GM08714 (cell line): Measurements from ENCODE around the gene RBPJL.
A peak's percentile ranks its signal among the peaks of the same experiment; 100 is the strongest.
"Not testable (repeated sequence)": the region's sequence is repeated elsewhere in the genome, so short reads cannot be mapped to it uniquely, and the experiment has no call there.

Source experiments
- H3K4me3 ChIP-seq: fragments of 200-500 bp; sonication (Bioruptor generic); 2 replicates; pipeline ENCODE4 v1.5.1; 2014; ENCODE audit warnings: mild to moderate bottlenecking, low read length, inconsistent platforms
- ZNF274 ChIP-seq: IDR thresholded peaks from 2 replicates; pipeline ENCODE4 v1.6.1; 2012; ENCODE audit warnings: mild to moderate bottlenecking, low read depth, low read length

The RBPJL gene

GRCh38 chr20:45347936-45348778, 41.5 kb downstream of the RBPJL start, which contains the start of gene SDC4:
Gene SDC4, minus strand, starts transcription at chr20:45348424. Its CDS starts 40 bp downstream, at chr20:45348384.
- no peak for TF ChIP-seq ZNF274
- H3K4me3 ChIP-seq = peak within 1 kb of the TSS; percentile 51; the same call in 1 of the 2 replicates

- TF ChIP-seq ZNF274 = no peak
- H3K4me3 ChIP-seq = no peak overlapping the region
Observed at GRCh38 chr20:45350217-45350616, 43.6 kb downstream of the RBPJL start.

DNA sequence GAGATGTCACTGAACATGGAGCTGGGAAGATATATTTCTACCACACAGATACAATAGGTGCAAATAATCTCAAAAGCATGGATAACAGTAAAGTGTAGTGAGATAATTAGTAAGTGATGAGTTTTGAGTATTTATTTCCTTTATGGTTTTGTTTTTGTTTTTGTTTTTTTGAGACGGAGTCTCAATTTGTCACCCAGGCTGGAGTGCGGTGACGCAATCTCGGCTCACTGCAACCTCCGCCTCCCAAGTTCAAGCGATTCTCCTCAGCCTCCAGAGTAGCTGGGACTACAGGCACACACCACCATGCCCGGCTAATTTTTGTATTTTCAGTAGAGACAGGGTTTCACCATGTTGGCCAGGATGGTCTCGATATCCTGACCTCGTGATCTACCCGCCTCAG, 44.2 kb downstream of the RBPJL start:
- not testable (repeated sequence) for H3K4me3 ChIP-seq

GRCh38 chr20:45352729-45353128, 46.1 kb downstream of the RBPJL start:
- no peak overlapping the region for H3K4me3 ChIP-seq
- no peak for TF ChIP-seq ZNF274

DNA sequence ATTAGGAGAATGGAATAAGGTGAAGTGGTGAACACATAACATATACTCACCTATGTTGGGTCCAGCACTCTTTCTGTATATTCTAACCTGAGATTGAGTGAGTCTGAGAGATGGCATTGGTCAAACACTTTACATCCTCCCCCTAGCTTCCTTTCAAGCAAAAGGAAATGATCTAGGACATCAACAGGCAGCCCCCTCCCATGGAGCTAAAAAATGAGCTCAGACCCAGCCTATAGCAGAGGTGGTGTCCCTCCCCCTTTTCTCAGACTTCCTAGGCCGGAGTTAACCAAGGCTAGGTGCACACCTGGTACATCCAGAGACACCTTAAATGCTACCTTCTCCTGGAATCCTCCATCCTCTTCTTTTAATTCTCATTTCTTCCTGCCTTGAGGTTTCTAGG, 47.1 kb downstream of the RBPJL start:
- no peak for TF ChIP-seq ZNF274
- no peak overlapping the region for H3K4me3 ChIP-seq

DNA sequence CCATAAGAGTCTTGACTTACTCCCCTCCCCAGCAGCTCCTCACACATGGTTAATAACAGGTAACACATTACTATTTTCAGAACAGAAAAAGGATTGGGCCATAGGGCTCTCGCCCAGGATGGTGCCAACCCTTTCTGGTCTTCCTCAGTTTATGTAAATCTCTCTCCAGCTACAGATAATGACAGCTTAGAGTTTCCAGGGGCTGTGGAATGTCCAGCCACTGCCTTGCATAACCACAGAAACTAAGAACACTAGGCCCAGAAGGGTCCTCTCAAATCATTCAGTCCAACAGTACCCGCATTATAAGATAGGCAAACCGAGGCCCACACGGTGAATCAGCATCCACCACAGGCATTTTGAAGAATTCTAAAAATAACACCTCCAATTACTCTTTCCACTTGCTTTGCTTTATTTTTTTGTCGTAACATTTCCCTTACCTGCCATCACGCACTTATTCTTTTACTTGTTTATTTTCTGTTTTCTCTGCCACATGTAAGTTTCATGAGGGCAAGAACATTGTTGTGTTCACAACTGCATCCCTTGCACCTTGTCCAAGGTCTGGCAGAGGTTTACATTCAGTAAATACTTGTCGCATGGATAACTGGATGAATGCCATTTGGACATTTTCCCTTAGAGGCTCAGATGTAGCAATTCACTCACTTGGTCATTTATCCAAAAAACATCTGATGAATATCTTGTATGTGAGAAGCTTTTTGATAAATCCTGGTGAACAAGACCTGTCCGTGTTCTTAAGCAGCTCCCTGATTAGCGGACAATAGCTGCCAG, 48.0 kb downstream of the RBPJL start:
- no peak for TF ChIP-seq ZNF274
- no peak overlapping the region for H3K4me3 ChIP-seq

DNA sequence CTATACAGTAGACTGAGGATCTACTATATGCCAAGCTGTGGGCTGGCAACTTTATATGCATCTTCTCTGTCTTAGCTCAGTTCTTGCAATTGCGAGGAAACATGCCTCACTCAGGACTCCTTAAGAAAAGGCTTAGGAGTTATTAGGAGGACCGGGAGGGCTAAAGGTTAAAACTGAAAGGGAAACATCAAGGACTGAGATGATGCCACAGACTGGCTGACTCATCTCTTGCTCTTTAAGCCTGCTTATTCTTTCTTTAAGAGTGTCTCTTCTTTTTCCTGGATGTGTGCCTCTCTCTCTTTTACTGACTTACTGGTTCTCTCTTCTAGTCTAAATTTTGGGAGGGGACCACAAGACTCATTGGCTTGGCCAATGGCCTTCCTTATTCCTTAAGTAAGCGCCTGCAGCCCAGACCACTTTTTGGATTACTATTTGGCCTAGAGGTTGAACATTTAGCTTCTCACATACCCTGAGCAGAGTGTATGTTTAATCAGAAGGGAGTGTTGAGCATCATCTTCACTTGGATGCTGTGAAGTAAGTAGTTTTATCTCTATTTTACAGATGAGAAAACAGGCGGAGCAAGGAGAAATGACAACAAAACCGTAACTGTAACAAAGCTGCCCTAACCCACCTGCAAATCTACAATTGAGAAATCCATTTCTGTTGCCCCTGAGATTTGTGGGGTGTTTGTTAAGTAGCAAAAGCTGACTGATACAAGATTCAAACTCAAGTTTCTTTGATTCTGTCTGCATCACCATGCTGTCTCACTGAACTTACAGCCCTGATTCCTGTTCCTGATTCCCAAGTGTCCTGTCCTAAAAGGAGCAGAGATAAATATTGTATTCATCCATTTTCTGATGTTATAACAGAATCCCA, 48.8 kb downstream of the RBPJL start:
- no peak for TF ChIP-seq ZNF274
- no peak overlapping the region for H3K4me3 ChIP-seq

- no peak overlapping the region for H3K4me3 ChIP-seq
- no peak for TF ChIP-seq ZNF274
Observed at GRCh38 chr20:45358282-45359068, 51.8 kb downstream of the RBPJL start.

DNA sequence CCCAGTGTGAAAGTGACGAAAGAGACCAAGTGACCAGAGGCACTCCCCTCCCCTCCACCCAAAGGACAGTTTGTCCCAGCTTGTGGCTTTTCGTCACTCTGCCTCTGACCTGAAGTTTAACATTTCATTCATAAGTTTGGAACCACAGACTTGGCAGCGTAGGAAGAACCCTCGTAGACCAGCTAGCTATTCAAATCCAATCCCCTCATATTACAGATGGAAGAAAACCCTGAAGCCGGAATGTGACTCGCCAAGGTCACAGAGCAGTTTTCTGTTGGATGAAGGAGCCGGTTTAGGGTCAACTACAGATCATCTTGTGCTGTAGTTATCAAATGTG, 52.4 kb downstream of the RBPJL start:
- no peak overlapping the region for H3K4me3 ChIP-seq
- no peak for TF ChIP-seq ZNF274

GRCh38 chr20:45359406-45360148, 52.9 kb downstream of the RBPJL start:
- no peak overlapping the region for H3K4me3 ChIP-seq
- no peak for TF ChIP-seq ZNF274

GRCh38 chr20:45361793-45362192, 55.2 kb downstream of the RBPJL start:
- TF ChIP-seq ZNF274 = no peak
- H3K4me3 ChIP-seq = no peak overlapping the region

DNA sequence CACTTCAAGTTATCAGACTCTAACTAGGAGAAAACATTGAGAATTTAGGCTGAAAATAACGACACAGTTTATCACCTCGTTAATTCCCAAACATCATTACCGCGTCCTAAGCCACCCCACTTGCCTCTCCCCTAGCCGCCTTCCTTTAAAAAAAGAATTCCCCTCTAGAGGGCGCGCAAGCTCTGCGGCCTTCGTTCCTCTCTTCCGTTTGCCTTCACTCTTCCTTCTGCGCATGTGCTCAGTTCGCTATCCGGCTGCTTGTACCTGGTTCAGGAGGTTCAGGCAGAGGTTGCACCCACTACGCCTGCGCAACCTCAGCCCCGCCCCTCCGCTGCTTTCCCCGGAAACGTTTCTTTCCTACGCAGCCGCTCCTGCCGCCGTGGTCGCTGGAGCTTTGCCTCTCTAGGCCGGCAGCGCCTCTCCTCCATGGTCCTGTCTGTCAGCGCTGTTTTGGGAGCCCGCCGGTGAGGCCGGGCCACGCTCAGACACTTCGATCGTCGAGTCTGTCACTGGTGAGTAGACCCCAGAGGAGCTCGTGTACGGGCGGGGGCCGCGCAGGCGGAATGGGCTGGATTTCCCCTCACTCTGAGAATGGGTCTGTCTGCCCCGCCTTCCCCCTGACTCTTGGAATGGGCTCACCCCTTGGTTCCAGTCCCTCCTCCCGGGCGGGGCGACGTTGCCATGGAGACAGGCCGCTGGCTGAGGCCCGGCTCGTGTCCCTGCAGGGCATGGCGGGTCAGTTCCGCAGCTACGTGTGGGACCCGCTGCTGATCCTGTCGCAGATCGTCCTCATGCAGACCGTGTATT, 56.4 kb downstream of the RBPJL start, which contains the start of gene SYS1:
SYS1 (plus strand) TSS at position 353 of the 807 bp plus-strand sequence; CDS start at position 729, 376 bp downstream.
- H3K4me3 ChIP-seq = peak within 1 kb of the TSS; percentile 73
- TF ChIP-seq ZNF274 = no peak
